Thyroid gland (tissue), 4 donors: ENCODE data around the gene LIX1.

Experiments used
- POLR2A ChIP-seq, 2 donors: fragments of 450-650 bp; IDR thresholded peaks; one replicate each; pipeline ENCODE4 v1.6.1; 2017; ENCODE audit warnings: antibody characterized with exemption in 2 of 2, mild to moderate bottlenecking in 2 of 2, moderate library complexity in 1 of 2
- TF ChIP-seq, protein P1 (sequence below), 6 experiments: fragments of 200-600 bp in 3 of 6; fragments of 450-650 bp in 3 of 6; sonication (generic) in 3 of 6; IDR thresholded peaks; one replicate each; pipeline ENCODE4 v1.5.1; 2016 to 2019; ENCODE audit warnings: antibody characterized with exemption in 6 of 6, mild to moderate bottlenecking in 2 of 6, inconsistent platforms in 1 of 6, moderate library complexity in 1 of 6

DNA sequence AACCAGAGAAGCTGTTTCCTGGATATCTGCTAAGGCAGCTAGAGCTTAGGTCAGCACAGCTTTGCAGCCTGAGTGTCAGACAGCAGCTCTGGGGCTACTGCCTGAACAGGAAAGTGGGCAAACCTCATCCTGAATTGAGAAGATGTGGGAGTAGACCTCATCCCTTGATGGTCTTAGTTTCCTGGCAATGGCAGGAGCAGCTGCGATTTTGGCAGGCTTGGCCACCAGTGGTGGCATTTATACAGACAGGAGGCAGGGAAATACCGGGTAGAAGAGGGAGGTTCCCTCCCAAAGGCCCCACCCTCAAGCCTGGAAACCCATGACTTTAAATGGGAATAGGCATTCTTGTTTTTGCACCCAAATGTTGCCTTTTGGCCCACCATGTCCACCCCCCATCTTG, 69.7 kb downstream of the LIX1 start:
- TF ChIP-seq, protein P1, sequence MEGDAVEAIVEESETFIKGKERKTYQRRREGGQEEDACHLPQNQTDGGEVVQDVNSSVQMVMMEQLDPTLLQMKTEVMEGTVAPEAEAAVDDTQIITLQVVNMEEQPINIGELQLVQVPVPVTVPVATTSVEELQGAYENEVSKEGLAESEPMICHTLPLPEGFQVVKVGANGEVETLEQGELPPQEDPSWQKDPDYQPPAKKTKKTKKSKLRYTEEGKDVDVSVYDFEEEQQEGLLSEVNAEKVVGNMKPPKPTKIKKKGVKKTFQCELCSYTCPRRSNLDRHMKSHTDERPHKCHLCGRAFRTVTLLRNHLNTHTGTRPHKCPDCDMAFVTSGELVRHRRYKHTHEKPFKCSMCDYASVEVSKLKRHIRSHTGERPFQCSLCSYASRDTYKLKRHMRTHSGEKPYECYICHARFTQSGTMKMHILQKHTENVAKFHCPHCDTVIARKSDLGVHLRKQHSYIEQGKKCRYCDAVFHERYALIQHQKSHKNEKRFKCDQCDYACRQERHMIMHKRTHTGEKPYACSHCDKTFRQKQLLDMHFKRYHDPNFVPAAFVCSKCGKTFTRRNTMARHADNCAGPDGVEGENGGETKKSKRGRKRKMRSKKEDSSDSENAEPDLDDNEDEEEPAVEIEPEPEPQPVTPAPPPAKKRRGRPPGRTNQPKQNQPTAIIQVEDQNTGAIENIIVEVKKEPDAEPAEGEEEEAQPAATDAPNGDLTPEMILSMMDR (IDR thresholded peaks at IDR 0.05), result no peak
- TF ChIP-seq POLR2A (IDR thresholded peaks at IDR 0.05), result no peak
